Raji (cell line): ENCODE measurements around the gene CLDN18.

Source experiments
- POLR2A ChIP-seq: IDR thresholded peaks from 2 replicates; pipeline ENCODE4 v1.6.1; 2011; ENCODE audit warnings: low read depth, low read length, control low read depth; ENCODE audit not compliant: insufficient read depth

The CLDN18 gene

GRCh38 chr3:138046085-138046484 lies 36.1 kb downstream of the CLDN18 start:
- TF ChIP-seq POLR2A: no peak

GRCh38 chr3:138046955-138047354 lies 37.0 kb downstream of the CLDN18 start:
- no peak for TF ChIP-seq POLR2A

- no peak for TF ChIP-seq POLR2A
Observed at GRCh38 chr3:138047596-138048158, 37.7 kb downstream of the CLDN18 start.

- no peak for TF ChIP-seq POLR2A
Observed at GRCh38 chr3:138049157-138049919, 39.4 kb downstream of the CLDN18 start.

- TF ChIP-seq POLR2A: no peak
Observed at GRCh38 chr3:138051947-138052802, 42.2 kb downstream of the CLDN18 start.

GRCh38 chr3:138054057-138054456 lies 44.1 kb downstream of the CLDN18 start:
- no peak for TF ChIP-seq POLR2A

GRCh38 chr3:138057384-138057783 lies 47.4 kb downstream of the CLDN18 start:
- no peak for TF ChIP-seq POLR2A

- no peak for TF ChIP-seq POLR2A
Observed at GRCh38 chr3:138059261-138059660, 49.3 kb downstream of the CLDN18 start.

GRCh38 chr3:138060792-138061191 lies 50.8 kb downstream of the CLDN18 start:
- no peak for TF ChIP-seq POLR2A

GRCh38 chr3:138062037-138062436 lies 52.1 kb downstream of the CLDN18 start:
- TF ChIP-seq POLR2A: no peak

- TF ChIP-seq POLR2A: no peak
Observed at GRCh38 chr3:138062626-138063025, 52.7 kb downstream of the CLDN18 start.

GRCh38 chr3:138063416-138063815 lies 53.5 kb downstream of the CLDN18 start:
- TF ChIP-seq POLR2A: no peak

- TF ChIP-seq POLR2A: no peak
Observed at GRCh38 chr3:138065949-138066348, 56.0 kb downstream of the CLDN18 start.

GRCh38 chr3:138066383-138066782 lies 56.4 kb downstream of the CLDN18 start:
- TF ChIP-seq POLR2A: no peak

GRCh38 chr3:138066972-138067371 lies 57.0 kb downstream of the CLDN18 start:
- TF ChIP-seq POLR2A: no peak

- TF ChIP-seq POLR2A: no peak
Observed at GRCh38 chr3:138068046-138068445, 58.1 kb downstream of the CLDN18 start.
